Loucy (cell line): ENCODE data around the gene VAV3.

Source experiments
- H2AFZ ChIP-seq: fragments of 200-600 bp; sonication (generic); 2 replicates; pipeline ENCODE4 v1.6.0; 2016; ENCODE audit warnings: antibody characterized with exemption, mild to moderate bottlenecking, low read length, moderate library complexity
- H3F3A ChIP-seq: fragments of 200-600 bp; 2 replicates; pipeline ENCODE4 v1.6.0; 2016; ENCODE audit warnings: antibody characterized with exemption, low read depth, mild to moderate bottlenecking
- H3K27me3 ChIP-seq: fragments of 200-600 bp; sonication (generic); 2 replicates; pipeline ENCODE4 v1.6.1; 2014; ENCODE audit warnings: low read length, mild to moderate bottlenecking; ENCODE audit not compliant: insufficient read depth, poor library complexity, severe bottlenecking
- H3K36me3 ChIP-seq: fragments of 200-600 bp; sonication (generic); 2 replicates; pipeline ENCODE4 v1.6.1; 2016; ENCODE audit warnings: low read length; ENCODE audit not compliant: insufficient read depth
- H3K4me1 ChIP-seq: fragments of 200-600 bp; sonication (generic); 2 replicates; pipeline ENCODE4 v1.5.1; 2014; ENCODE audit warnings: low read length, mild to moderate bottlenecking; ENCODE audit not compliant: insufficient read depth, poor library complexity, severe bottlenecking
- H3K4me2 ChIP-seq: fragments of 200-600 bp; sonication (generic); 2 replicates; pipeline ENCODE4 v1.6.0; 2014; ENCODE audit warnings: antibody characterized with exemption, low read length, low read depth, mild to moderate bottlenecking; ENCODE audit not compliant: poor library complexity, severe bottlenecking
- H3K4me3 ChIP-seq: fragments of 200-600 bp; sonication (generic); 2 replicates; pipeline ENCODE4 v1.5.1; 2014; ENCODE audit warnings: low read length, mild to moderate bottlenecking, mixed read lengths; ENCODE audit not compliant: poor library complexity, severe bottlenecking
- H3K79me2 ChIP-seq: fragments of 200-600 bp; sonication (generic); 2 replicates; pipeline ENCODE4 v1.6.1; 2014; ENCODE audit warnings: low read length; ENCODE audit not compliant: insufficient read depth
- H3K9ac ChIP-seq: fragments of 200-600 bp; sonication (generic); 2 replicates; pipeline ENCODE4 v1.6.0; 2014; ENCODE audit warnings: mild to moderate bottlenecking, low read depth, low read length, moderate library complexity; ENCODE audit not compliant: poor library complexity, severe bottlenecking
- H3K9me2 ChIP-seq: fragments of 200-600 bp; sonication (generic); replicated peaks from 2 replicates; pipeline ENCODE4 v1.6.1; 2016; ENCODE audit warnings: low read depth, low read length, mixed read lengths
- H3K9me3 ChIP-seq: fragments of 200-600 bp; sonication (generic); 2 replicates; pipeline ENCODE4 v1.6.1; 2014; ENCODE audit warnings: mild to moderate bottlenecking, antibody characterized with exemption, low read length, low read depth; ENCODE audit not compliant: insufficient read depth
- H4K20me1 ChIP-seq: fragments of 200-600 bp; sonication (generic); 2 replicates; pipeline ENCODE4 v1.6.0; 2014; ENCODE audit warnings: antibody characterized with exemption, low read length, mild to moderate bottlenecking; ENCODE audit not compliant: insufficient read depth, poor library complexity, severe bottlenecking
- CTCF ChIP-seq: fragments of 200-600 bp; sonication (generic); conservative IDR thresholded peaks from 2 replicates; pipeline ENCODE4 v1.5.1; 2014; ENCODE audit warnings: mild to moderate bottlenecking, antibody characterized with exemption, low read length
- EZH2phosphoT487 ChIP-seq: fragments of 200-600 bp; IDR thresholded peaks from 2 replicates; pipeline ENCODE4 v1.6.1; 2018; ENCODE audit warnings: antibody characterized with exemption, mild to moderate bottlenecking, moderate library complexity, borderline replicate concordance

The VAV3 gene

GRCh38 chr1:107550358-107550757 is 414.6 kb downstream of the VAV3 start:
- no peaks in the 10 kb centered on the region for H3K9me2 ChIP-seq
- peaks cover 17% of the 10 kb centered on the region for H3K4me1 ChIP-seq
- no peak overlapping the region for H2AFZ ChIP-seq
- no peak overlapping the region for H3K9ac ChIP-seq
- no peaks in the 10 kb centered on the region for H3K9me3 ChIP-seq
- no peaks in the 10 kb centered on the region for H3F3A ChIP-seq
- H3K79me2 ChIP-seq = no peaks in the 10 kb centered on the region
- H4K20me1 ChIP-seq = no peaks in the 10 kb centered on the region
- no peaks in the 10 kb centered on the region for H3K36me3 ChIP-seq
- no peak for TF ChIP-seq EZH2phosphoT487
- no peak for TF ChIP-seq CTCF
- no peak overlapping the region for H3K4me2 ChIP-seq
- H3K27me3 ChIP-seq = no peaks in the 10 kb centered on the region
- H3K4me3 ChIP-seq = no peak overlapping the region

GRCh38 chr1:107549152-107549810 is 415.7 kb downstream of the VAV3 start:
- no peak overlapping the region for H3K4me2 ChIP-seq
- H3F3A ChIP-seq = no peaks in the 10 kb centered on the region
- H4K20me1 ChIP-seq = no peaks in the 10 kb centered on the region
- H3K9me2 ChIP-seq = no peaks in the 10 kb centered on the region
- H2AFZ ChIP-seq = no peak overlapping the region
- H3K79me2 ChIP-seq = no peaks in the 10 kb centered on the region
- no peaks in the 10 kb centered on the region for H3K36me3 ChIP-seq
- H3K27me3 ChIP-seq = no peaks in the 10 kb centered on the region
- no peaks in the 10 kb centered on the region for H3K9me3 ChIP-seq
- peaks cover 27% of the 10 kb centered on the region for H3K4me1 ChIP-seq
- no peak for TF ChIP-seq EZH2phosphoT487
- no peak for TF ChIP-seq CTCF
- no peak overlapping the region for H3K4me3 ChIP-seq
- no peak overlapping the region for H3K9ac ChIP-seq

GRCh38 chr1:107548276-107548675 is 416.7 kb downstream of the VAV3 start:
- no peaks in the 10 kb centered on the region for H3K27me3 ChIP-seq
- TF ChIP-seq CTCF = no peak
- no peak for TF ChIP-seq EZH2phosphoT487

More at GRCh38 chr1:107548276-107548675, 416.7 kb downstream of the VAV3 start:
- Histone ChIP-seq H2AFZ (no peak overlapping the region), H3K4me3 (no peak overlapping the region), H4K20me1 (no peaks in the 10 kb centered on the region), H3K9me2 (no peaks in the 10 kb centered on the region), H3F3A (no peaks in the 10 kb centered on the region), H3K9me3 (no peaks in the 10 kb centered on the region), H3K9ac (no peak overlapping the region), H3K36me3 (no peaks in the 10 kb centered on the region), H3K79me2 (no peaks in the 10 kb centered on the region), H3K4me1 (peaks cover 27% of the 10 kb centered on the region), H3K4me2 (no peak overlapping the region)
